GM20431 (cell line): ENCODE results near the gene DRC7.
"Not testable (repeated sequence)": the region's sequence is repeated elsewhere in the genome, so short reads cannot be mapped to it uniquely, and the experiment has no call there.

Source experiments
- in situ Hi-C: fragments of 300-500 bp; cut with MseI, MboI; formaldehyde crosslinking; loops from one replicate; pipeline ENCODE4 v1.15.0; 2020; ENCODE audit warnings: low sequenced_read_pairs; ENCODE audit not compliant: unreplicated experiment

DRC7 gene

DNA sequence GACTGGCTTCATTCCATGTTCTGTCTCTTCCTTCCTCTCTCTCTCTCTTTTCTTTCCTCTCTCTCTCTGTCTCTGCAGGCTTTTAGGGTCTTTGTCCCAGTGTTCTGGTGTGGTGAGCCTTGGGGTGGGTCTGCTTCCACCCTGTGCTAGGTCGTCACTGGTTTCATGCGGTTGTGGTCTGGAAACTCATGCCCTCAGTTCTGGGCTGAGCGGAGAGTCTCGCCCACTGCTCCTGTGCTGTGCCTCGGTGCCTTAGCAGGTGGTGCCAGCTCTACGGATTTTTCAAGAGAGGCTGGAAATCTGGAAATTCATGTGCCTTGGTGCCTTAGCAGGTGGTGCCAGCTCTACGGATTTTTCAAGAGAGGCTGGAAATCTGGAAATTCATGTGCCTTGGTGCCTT lies 51.7 kb downstream of the DRC7 start:
- in situ Hi-C loops: not testable (repeated sequence)

- in situ Hi-C loops: no loop called here
Observed at GRCh38 chr16:57747091-57747490, 52.5 kb downstream of the DRC7 start.

- in situ Hi-C loops: no loop called here
Observed at GRCh38 chr16:57747496-57747895, 52.9 kb downstream of the DRC7 start.

DNA sequence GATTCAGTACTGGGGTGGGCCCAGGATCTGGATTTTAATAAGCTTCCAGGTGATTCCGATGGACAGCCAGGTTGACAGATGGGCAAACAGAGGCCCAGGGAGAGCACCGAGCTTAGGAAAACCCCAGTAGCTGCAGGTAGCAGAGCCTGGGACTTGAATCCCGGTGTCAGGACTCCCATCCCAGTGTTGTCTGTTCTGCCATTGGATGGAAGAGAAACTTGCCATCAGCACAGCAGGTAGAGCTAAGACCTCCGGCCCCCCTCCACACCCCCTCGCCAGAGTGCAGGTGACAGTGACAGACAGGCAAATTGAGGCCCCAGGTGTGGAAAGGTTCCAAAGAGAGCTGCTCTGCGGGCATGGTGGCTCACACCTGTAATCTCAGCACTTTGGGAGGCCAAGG lies 53.4 kb downstream of the DRC7 start:
- in situ Hi-C loops: no loop called here

DNA sequence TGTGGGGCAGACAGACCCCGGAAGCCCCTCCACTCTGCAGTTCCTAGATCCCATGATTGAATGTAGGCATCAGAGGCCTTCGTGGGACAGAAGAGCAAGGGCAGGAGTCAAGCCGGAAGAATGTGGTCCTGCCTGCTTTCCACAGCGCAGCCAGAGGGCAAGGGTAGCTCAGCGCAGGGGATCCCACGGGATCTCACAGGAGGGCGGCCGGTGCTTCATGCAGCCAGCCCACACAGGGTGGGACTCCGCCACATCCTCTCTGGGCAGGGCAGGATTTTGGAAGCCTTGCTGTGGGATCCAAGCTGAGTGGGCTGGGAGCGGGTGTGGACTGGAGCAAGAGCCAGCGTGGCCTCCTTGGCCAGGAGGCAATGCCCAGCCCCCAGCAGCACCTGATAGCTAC lies 54.0 kb downstream of the DRC7 start:
- in situ Hi-C loops: no loop called here

GRCh38 chr16:57749101-57749692 lies 54.6 kb downstream of the DRC7 start:
- in situ Hi-C loops: no loop called here

DNA sequence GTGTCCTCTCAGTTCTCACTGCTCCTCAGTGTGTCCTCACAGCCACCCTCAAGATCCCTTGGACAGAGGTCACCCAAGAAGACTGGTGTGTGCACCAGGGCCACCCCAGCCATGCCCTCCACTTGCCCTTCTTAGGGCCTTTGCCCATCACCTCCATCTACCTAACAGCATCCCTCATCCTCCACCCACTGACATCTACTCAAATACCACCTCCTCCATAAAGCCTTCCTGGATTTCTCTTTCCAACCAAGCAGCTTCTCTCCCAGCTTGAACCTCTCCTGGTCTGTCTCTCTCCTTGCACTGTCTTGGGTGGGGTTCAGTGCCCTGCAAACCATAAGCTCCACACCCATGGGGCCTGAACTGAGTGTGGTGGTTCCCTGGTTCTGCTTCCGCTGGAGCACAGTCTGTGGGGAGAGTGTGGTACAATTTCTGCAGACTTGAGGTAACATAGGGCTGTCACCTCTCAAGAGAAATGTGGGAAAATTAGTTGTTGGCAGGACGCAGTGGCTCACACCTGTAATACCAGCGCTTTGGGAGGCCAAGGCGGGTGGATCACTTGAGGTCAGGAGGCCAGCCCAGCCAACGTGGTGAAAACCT lies 55.3 kb downstream of the DRC7 start:
- in situ Hi-C loops: no loop called here

DNA sequence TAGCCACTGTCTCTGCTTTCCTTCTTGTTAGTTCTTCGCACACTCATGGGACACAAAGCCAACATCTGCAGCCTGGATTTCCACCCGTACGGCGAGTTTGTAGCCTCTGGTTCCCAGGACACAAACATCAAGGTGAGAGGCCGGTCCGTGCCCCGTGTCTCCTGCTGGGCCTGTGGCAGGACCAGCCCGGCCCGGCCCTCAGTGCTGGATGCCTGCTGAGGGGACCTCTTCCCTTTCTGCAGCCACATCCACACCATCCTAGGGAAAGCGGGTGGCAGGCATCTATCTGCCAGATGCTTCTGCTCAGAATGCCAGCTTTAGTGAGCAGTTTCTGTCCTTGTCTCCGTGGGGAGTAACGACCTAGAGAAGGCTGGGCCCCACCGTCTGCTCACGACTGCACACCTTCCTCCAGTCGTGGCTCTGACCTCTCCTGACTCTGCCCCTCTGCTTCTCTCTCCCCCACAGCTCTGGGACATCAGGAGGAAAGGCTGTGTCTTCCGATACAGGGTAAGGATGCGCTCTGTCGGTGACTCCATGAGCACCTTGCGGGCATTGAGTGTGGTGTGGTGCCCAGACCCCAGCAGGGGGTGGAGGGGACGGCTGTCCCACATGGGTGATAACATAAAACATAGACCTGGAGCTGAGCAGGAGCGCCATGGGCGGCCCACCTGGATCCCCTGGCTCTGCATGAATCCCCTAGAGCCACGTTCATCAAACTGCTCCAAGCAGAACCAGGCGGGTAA lies 56.4 kb downstream of the DRC7 start:
- in situ Hi-C loops: no loop called here

DNA sequence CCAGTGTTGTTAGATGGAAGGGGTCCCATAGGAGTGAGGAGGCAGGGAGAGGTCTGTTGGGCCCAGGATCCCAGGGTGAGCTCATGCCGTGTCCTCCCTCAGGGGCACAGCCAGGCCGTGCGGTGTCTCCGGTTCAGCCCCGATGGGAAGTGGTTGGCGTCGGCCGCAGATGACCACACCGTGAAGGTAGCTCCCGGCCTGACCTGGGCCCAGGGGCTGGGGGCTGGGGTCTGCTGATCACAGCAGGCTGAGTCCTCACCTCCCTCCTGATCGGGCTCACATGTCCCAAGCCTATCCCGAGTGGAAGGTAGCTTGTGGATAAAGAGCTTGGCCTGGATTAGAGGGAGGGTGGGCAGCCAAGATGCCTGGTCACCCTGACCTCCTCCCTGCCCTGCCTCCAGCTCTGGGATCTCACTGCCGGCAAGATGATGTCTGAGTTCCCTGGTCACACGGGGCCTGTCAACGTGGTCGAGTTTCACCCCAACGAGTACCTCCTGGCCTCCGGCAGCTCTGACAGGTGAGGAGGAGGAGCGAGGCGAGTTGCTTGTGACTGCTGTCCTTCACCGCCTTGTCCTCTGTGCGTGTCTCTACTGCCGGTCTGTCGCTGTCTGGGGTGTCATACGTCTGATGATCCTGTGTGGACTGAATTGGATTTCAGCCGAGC lies 57.1 kb downstream of the DRC7 start:
- in situ Hi-C loops: no loop called here

DNA sequence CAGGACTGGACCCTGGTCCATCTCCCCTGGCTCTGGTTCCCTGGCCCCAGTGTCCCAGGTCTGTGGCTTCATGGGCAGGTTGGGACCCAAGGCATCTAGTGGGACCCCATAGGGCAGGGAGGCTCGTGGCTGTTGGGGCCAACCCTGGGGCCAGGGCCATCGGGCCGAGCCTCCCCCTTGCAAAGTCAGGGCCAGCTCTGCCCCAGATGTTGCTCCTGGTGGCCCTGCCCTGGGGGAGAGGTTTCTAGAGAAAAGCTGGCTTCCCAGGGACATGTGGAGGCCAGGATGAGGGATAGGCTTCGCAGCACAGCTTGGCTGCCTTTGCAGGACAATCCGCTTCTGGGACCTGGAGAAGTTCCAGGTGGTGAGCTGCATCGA lies 57.6 kb downstream of the DRC7 start:
- in situ Hi-C loops: no loop called here

- in situ Hi-C loops: no loop called here
Observed at GRCh38 chr16:57752581-57753447, 58.2 kb downstream of the DRC7 start.

DNA sequence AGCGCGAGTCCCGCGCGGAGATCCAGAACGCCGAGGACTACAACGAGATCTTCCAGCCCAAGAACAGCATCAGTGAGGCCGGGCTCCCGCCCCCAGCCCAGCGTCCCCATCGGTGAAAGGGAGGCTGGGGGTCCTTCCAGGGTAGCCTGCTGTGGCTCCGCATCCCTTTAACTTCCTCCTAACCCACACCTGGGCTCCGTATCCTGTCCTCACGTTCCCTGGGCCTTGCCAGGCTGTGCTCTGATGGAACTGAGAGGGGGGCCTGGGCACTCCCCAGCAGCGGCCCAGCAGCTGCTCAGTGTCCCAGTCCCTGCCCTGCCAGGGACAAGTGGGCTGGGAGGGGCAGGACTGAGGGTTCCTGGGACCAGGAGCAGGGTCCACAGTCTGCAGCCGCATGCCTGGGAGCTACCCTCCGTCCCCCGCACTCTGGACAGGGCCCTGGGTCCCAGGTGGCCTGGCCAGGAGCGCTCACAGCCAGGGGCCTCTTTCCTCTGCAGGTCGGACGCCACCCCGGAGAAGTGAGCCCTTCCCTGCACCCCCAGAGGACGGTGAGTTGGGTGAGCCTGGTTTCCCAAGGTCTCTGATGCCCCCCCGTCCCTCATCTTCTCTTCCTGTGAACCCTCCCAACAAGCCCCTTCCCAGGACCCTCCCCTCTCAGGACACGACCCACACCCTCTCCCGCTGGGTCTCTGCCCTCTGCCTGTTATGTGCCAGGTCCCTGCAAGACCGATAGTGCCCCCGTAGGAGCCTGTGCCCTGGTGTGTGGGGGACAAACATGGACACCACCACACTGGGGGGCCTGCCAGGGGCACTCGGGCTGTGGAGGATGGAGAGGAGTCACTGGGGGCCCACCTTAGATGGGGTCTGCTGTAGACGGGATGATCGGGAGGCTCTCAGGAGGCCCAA lies 59.1 kb downstream of the DRC7 start:
- in situ Hi-C loops: no loop called here

DNA sequence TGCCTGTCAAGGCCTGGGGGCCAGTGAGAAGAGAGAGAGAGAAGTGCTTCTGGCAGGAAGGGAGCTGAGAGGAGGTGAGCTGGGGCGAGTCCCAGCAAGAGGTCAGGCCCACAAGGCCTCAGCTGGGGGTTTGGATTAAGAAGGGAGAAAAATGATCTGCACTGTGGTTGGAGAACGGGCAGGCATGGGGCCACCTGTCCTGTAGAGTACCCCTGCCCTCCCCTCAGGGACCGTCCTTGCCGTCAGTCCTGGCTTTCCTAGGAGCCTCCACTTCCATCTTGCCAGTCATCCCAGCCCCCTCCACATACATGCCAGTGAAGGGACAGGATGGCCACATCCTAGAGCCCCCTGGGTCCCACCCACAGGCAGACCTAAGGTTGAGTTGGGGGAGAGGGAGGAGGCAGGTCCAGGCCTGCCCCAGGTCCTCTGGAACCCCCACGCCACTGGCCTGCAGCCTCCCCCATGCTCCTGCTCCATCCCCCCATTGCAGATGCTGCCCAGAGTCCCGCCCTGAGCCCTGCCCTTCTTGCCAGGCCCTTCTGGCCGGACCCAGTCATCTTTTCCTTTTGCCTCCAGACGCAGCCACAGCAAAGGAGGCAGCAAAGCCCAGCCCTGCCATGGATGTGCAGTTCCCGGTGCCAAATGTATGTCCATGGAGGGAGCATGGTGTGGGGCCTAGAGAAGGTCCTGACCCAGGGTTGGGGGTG lies 59.9 kb downstream of the DRC7 start:
- in situ Hi-C loops: no loop called here

GRCh38 chr16:57755061-57755684 lies 60.6 kb downstream of the DRC7 start:
- in situ Hi-C loops: no loop called here

- in situ Hi-C loops: no loop called here
Observed at GRCh38 chr16:57755726-57756423, 61.3 kb downstream of the DRC7 start.

DNA sequence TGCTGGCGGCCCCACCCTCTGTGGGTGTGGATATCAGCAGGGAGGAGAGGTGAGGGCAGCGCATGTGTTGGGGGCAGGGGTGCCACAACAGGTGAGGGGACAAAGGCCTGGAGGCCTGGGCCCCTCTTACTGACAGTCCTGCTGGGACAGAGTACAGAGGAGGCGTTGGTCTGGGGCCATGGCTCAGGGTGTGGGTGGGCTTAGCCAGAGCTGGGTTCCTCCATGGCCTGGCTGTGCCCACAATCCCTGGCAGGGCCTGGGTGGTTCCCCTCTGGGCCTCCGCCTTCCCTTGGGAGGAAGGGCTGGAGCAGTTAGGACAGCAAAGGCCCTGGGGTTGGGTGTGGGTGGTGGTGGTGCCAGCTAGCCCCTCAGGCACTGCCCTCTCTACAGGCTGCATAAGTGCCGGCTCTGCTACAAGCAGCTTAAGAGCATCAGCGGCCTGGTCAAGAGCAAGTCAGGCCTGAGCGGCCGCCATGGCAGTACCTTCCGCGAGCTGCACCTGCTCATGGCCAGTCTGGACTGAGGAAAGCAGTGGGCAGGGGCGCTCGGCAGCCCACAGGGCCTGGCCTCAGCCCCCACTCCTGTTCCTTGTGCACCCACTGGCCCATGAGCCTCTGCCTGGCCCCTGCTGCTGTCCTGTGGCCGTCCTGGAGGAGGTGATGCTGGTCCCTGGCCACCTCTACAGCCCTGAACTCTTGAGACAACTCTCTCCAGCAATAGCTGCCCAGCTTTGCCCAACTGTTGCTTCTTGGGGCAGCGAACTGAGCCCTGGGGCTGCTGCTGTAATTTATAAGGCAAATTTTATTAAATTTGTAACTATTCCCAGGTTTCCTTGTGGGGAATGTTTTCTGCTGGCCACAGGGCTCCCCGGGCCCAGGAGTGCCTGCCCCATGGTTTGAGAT lies 62.1 kb downstream of the DRC7 start:
- in situ Hi-C loops: no loop called here

DNA sequence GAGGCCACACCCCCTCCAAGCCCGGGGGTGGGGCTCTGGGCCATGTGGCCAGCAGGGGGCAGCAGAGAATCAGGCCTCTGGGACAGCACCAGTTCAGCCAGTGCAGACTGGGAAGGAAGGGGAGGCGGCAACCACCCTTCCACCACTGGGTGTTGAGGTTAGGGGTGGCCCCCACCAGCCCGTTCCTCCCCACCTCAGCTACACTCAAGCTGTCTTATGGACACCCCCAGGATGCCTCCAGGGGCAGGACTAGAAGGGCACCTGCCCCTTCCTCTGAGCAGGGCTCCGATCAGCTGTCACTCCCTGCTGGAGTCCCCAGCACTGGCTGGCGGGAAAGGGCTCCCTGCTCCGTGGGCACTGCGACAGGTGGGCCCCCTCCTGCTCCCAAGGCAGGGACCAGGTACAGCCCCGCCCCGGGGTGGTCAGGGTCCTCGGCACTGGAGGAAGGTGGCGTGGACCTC lies 62.8 kb downstream of the DRC7 start:
- in situ Hi-C loops: no loop called here
